ENCODE measurements around the gene DCTN5. TPM values are rescaled to one million over a fixed set of nuclear protein-coding genes. Genes with fewer than 3 reads are reported as not detected.

DCTN5 gene
- total RNA-seq, 2 donors from 2014 or later = 82.2 to 90.8 TPM

GRCh38 chr16:23682181-23682580, 40.9 kb downstream of the DCTN5 start:
- Mint-ChIP-seq H3K36me3 (ENCODE audit: low read depth) (peaks cover 58% of the 10 kb centered on the region), H3K27me3 (ENCODE audit: insufficient read depth) (no peaks in the 10 kb centered on the region), H3K4me3 (no peak overlapping the region), H3K4me1 (peaks cover 9% of the 10 kb centered on the region), H3K9me3 (no peaks in the 10 kb centered on the region), H3K27ac (no peak overlapping the region)
- H3K9ac ChIP-seq (ENCODE audit: extremely low read depth, low read length, poor library complexity, severe bottlenecking) = no peak overlapping the region
- H3K27me3 ChIP-seq (ENCODE audit: control insufficient read depth, insufficient read depth, low read length, poor library complexity, severe bottlenecking) = no peaks in the 10 kb centered on the region
- H3K27ac ChIP-seq (ENCODE audit: low read depth, low read length) = no peak overlapping the region
- peaks cover 70% of the 10 kb centered on the region for H3K36me3 ChIP-seq (ENCODE audit: control insufficient read depth, insufficient read depth, low read length)
- no peak overlapping the region for H3K4me3 ChIP-seq (ENCODE audit: low read length)
- H3K4me1 ChIP-seq (ENCODE audit: control insufficient read depth, insufficient read depth, low read length) = peaks cover 9% of the 10 kb centered on the region
- WGBS, 2 experiments (ENCODE audit: insufficient coverage in 1 of 2, insufficient read length in 1 of 2) = 100% methylated on average over 1 of the region's 1 CpG; no CpG with 5 or more reads in 1 of the 2 experiments
- no peak for DNase-seq
- H3K9me3 ChIP-seq (ENCODE audit: control insufficient read depth, low read length) = no peaks in the 10 kb centered on the region
- no peak for TF ChIP-seq CTCF (conservative IDR thresholded peaks at IDR 0.05)

DNA sequence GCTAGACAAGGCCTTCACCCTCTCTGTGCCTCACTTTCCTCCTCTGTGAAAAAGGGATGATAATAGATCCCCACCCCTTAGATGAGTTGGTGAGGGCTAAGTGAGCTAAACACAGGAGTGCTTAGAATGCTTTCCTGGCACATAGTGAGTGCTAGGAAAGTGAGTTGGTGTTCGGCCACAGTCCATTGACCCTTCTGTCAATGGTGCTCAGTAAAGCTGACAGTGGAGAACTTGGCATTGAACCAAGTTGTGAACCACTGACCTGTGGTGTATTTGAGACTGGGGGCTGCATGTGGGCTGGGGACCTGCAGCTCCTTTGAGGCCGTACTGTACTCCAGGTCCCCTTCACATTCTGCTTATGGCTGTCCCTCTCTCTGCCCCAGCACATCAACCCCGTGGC, 42.2 kb downstream of the DCTN5 start:
- H3K27ac Mint-ChIP-seq = no peak overlapping the region
- no peak overlapping the region for H3K9ac ChIP-seq (ENCODE audit: extremely low read depth, low read length, poor library complexity, severe bottlenecking)
- DNase-seq = no peak
- H3K27ac ChIP-seq (ENCODE audit: low read depth, low read length) = no peak overlapping the region
- H3K4me3 Mint-ChIP-seq = no peak overlapping the region
- 95 to 100% methylated on average over 3 of the region's 3 CpGs for WGBS, 2 experiments (ENCODE audit: insufficient coverage in 1 of 2, insufficient read length in 1 of 2)
- H3K9me3 Mint-ChIP-seq = no peaks in the 10 kb centered on the region
- peaks cover 83% of the 10 kb centered on the region for H3K36me3 ChIP-seq (ENCODE audit: control insufficient read depth, insufficient read depth, low read length)
- peaks cover 9% of the 10 kb centered on the region for H3K4me1 ChIP-seq (ENCODE audit: control insufficient read depth, insufficient read depth, low read length)
- no peaks in the 10 kb centered on the region for H3K9me3 ChIP-seq (ENCODE audit: control insufficient read depth, low read length)
- peaks cover 9% of the 10 kb centered on the region for H3K4me1 Mint-ChIP-seq
- peaks cover 71% of the 10 kb centered on the region for H3K36me3 Mint-ChIP-seq (ENCODE audit: low read depth)
- no peak overlapping the region for H3K4me3 ChIP-seq (ENCODE audit: low read length)
- H3K27me3 Mint-ChIP-seq (ENCODE audit: insufficient read depth) = no peaks in the 10 kb centered on the region
- no peaks in the 10 kb centered on the region for H3K27me3 ChIP-seq (ENCODE audit: control insufficient read depth, insufficient read depth, low read length, poor library complexity, severe bottlenecking)
- TF ChIP-seq CTCF (conservative IDR thresholded peaks at IDR 0.05) = no peak

DNA sequence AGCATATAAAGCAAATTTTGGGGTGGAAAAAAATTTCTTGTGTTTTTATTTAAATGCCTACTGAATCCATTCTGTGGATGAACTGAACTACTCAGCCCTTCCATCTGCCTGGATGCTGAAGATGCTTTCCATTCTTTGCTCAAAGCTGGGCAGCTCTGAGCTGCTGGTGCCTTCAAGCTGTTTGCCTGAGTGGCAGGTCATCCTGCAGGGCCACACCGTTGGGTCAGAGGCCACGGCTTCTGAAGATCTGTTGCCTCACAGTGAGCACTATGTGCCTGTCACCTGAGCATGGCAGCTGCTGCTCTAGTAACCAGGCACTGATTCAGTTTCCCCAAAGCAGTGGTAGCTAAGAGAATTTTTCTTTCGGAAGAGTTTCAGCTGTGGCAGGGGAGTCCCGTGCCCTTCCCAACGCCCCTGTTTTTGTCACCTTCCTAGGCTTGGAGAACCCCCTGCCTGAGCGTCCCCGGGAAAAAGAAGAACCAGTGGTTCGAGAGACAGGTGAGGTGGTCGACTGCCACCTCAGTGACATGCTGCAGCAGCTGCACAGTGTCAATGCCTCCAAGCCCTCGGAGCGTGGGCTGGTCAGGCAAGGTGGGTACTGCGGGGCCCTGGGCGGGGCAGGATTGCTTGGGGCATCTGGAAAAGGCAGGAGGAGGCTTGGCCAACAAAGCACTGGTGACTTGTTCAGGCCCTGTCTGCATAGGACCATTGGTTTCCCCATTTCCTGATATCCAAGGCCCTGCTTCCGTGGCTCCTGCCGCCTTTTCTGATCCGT, 46.0 kb downstream of the DCTN5 start:
- no peaks in the 10 kb centered on the region for H3K4me1 Mint-ChIP-seq
- peaks cover 89% of the 10 kb centered on the region for H3K36me3 ChIP-seq (ENCODE audit: control insufficient read depth, insufficient read depth, low read length)

More for the DNA sequence above, 46.0 kb downstream of the DCTN5 start:
- no peak for DNase-seq
- no peak overlapping the region for H3K4me3 ChIP-seq (ENCODE audit: low read length)
- H3K4me3 Mint-ChIP-seq = no peak overlapping the region
- peaks cover 84% of the 10 kb centered on the region for H3K36me3 Mint-ChIP-seq (ENCODE audit: low read depth)
- no peaks in the 10 kb centered on the region for H3K27me3 ChIP-seq (ENCODE audit: control insufficient read depth, insufficient read depth, low read length, poor library complexity, severe bottlenecking)
- H3K27ac ChIP-seq (ENCODE audit: low read depth, low read length) = no peak overlapping the region
- H3K4me1 ChIP-seq (ENCODE audit: control insufficient read depth, insufficient read depth, low read length) = no peaks in the 10 kb centered on the region
- H3K9ac ChIP-seq (ENCODE audit: extremely low read depth, low read length, poor library complexity, severe bottlenecking) = no peak overlapping the region
- no peaks in the 10 kb centered on the region for H3K9me3 Mint-ChIP-seq
- no peaks in the 10 kb centered on the region for H3K9me3 ChIP-seq (ENCODE audit: control insufficient read depth, low read length)
- no peak overlapping the region for H3K27ac Mint-ChIP-seq
- no peak for TF ChIP-seq CTCF (conservative IDR thresholded peaks at IDR 0.05)
- 94 to 95% methylated on average over 12 to 16 of the region's 16 CpGs for WGBS, 2 experiments (ENCODE audit: insufficient coverage in 1 of 2, insufficient read length in 1 of 2)
- no peaks in the 10 kb centered on the region for H3K27me3 Mint-ChIP-seq (ENCODE audit: insufficient read depth)
